OCI-LY7 (cell line): ENCODE data around the gene FOXN4. TPM values are rescaled to one million over a fixed set of nuclear protein-coding genes. Genes with fewer than 3 reads are reported as not detected.

Source experiments
- BruUV-seq: library from RNA; stranded (reverse); fragments of 400-500 nt; replicated peaks from 2 replicates; lab custom pipeline; 2021; lab: Mats Ljungman, UMichigan
- CTCF ChIA-PET: fragments of 300-600 bp; sonication (Branson Sonifier 250); formaldehyde crosslinking; loops from one replicate; lab custom pipeline; 2022; ENCODE audit warnings: antibody characterized with exemption; ENCODE audit not compliant: unreplicated experiment; lab: Charles Lee
- POLR2A ChIA-PET: fragments of 300-600 bp; sonication (Branson Sonifier 250); formaldehyde crosslinking; loops from one replicate; lab custom pipeline; 2022; ENCODE audit warnings: antibody characterized with exemption; lab: Charles Lee
- DNase-seq: peaks from one replicate; pipeline ENCODE4 v3.0.0-alpha.2; 2015; ENCODE audit warnings: low spot score
- H2AFZ ChIP-seq: fragments of 200-600 bp; sonication (generic), shearing (Covaris generic); 2 replicates; pipeline ENCODE4 v1.6.1; 2014; ENCODE audit warnings: mild to moderate bottlenecking, antibody characterized with exemption, low read length, moderate library complexity
- H3K27ac ChIP-seq: fragments of 200-600 bp; sonication (generic); 2 replicates; pipeline ENCODE4 v1.5.1; 2014; ENCODE audit warnings: mixed run types, low read depth, mild to moderate bottlenecking, moderate library complexity, low read length, inconsistent platforms; ENCODE audit not compliant: poor library complexity, severe bottlenecking
- H3K36me3 ChIP-seq: fragments of 200-600 bp; sonication (generic); 2 replicates; pipeline ENCODE4 v1.6.1; 2014; ENCODE audit warnings: mild to moderate bottlenecking, antibody characterized with exemption, low read length, moderate library complexity, mixed read lengths; ENCODE audit not compliant: insufficient read depth
- H3K4me1 ChIP-seq: fragments of 200-600 bp; sonication (generic); 2 replicates; pipeline ENCODE4 v1.5.1; 2014; ENCODE audit warnings: mild to moderate bottlenecking, low read length; ENCODE audit not compliant: insufficient read depth, poor library complexity, severe bottlenecking
- H3K4me2 ChIP-seq: fragments of 200-600 bp; sonication (generic); 2 replicates; pipeline ENCODE4 v1.6.1; 2014; ENCODE audit warnings: mild to moderate bottlenecking, low read length
- H3K4me3 ChIP-seq: fragments of 200-600 bp; sonication (generic); 2 replicates; pipeline ENCODE4 v1.5.1; 2014; ENCODE audit warnings: mild to moderate bottlenecking, low read depth, low read length; ENCODE audit not compliant: poor library complexity, severe bottlenecking
- H3K79me2 ChIP-seq: fragments of 200-600 bp; sonication (generic); 2 replicates; pipeline ENCODE4 v1.6.1; 2016; ENCODE audit warnings: low read depth, mild to moderate bottlenecking, low read length, moderate library complexity, mixed read lengths; ENCODE audit not compliant: insufficient read depth
- H3K9me2 ChIP-seq: fragments of 200-600 bp; sonication (generic); 2 replicates; pipeline ENCODE4 v1.6.1; 2016; ENCODE audit warnings: mild to moderate bottlenecking, low read length, mixed read lengths; ENCODE audit not compliant: insufficient read depth
- H3K9me3 ChIP-seq: fragments of 200-600 bp; sonication (generic); 2 replicates; pipeline ENCODE4 v1.6.1; 2014; ENCODE audit warnings: mild to moderate bottlenecking, mixed run types, low read length, mixed read lengths
- H4K20me1 ChIP-seq: fragments of 200-600 bp; sonication (generic); 2 replicates; pipeline ENCODE4 v1.6.1; 2014; ENCODE audit warnings: mild to moderate bottlenecking, antibody characterized with exemption, low read length, moderate library complexity, mixed read lengths; ENCODE audit not compliant: insufficient read depth
- EZH2phosphoT487 ChIP-seq: fragments of 200-600 bp; sonication (generic); IDR thresholded peaks from 2 replicates; pipeline ENCODE4 v1.6.1; 2018; ENCODE audit warnings: low read depth, borderline replicate concordance, mild to moderate bottlenecking, mixed run types, antibody characterized with exemption, low read length, moderate library complexity, mixed read lengths
- intact Hi-C: fragments of 100-400 bp; cut with micrococcal nuclease; formaldehyde crosslinking; loops from one replicate; pipeline ENCODE4 v1.10.0; 2022; ENCODE audit not compliant: unreplicated experiment
- total RNA-seq, 2 experiments: library from RNA; depleted of rRNA in 1 of 2; stranded (reverse); fragments of >200 nt in 1 of 2; shearing (Covaris generic) in 1 of 2; gene quantifications; 2 replicates each; pipeline ENCODE4 v1.2.3, GENCODE V29; 2014 to 2022
- TF ChIP-seq, protein P1 (sequence below): fragments of 200-600 bp; sonication (generic); conservative IDR thresholded peaks from 2 replicates; pipeline ENCODE4 v1.5.1; 2014; ENCODE audit warnings: mild to moderate bottlenecking, antibody characterized with exemption, low read length, moderate library complexity, mixed read lengths

FOXN4 gene
- total RNA-seq, 2 experiments from 2014 or later: 2.7 to 4.5 TPM

DNA sequence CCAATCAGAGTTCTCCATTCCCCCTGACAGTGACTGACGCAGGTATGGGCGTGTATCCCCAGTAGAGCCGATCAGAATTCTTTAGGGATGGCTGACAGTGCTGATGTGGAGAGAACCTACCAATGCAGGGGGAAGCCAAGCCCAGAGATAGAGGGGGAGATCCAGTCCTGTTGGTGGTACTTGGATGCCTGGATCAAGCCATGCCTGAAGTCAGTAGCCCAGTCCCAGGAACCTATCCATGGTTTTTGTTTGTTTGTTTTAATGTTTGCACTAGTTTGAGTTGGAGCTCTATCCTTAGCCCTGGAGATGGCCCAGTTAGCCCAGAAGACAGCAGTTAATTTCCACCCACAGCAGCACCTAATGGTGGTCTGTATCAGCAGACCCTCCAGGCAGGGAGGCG lies 40.2 kb downstream of the FOXN4 start:
- no TSS peak for BruUV-seq
- Histone ChIP-seq H3K79me2 (no peaks in the 10 kb centered on the region), H3K36me3 (no peaks in the 10 kb centered on the region), H3K4me3 (no peak overlapping the region), H2AFZ (no peak overlapping the region), H4K20me1 (no peaks in the 10 kb centered on the region), H3K4me1 (no peaks in the 10 kb centered on the region), H3K9me3 (no peaks in the 10 kb centered on the region), H3K4me2 (no peak overlapping the region), H3K9me2 (no peaks in the 10 kb centered on the region), H3K27ac (no peak overlapping the region)
- ChIA-PET CTCF (no interaction called here), POLR2A (interaction anchor here (0.6 kb wide), 1 partner anchor 204 kb away, joined by 3 read pairs; no protein-coding TSS in a partner anchor)
- TF ChIP-seq EZH2phosphoT487: no peak
- TF ChIP-seq, protein P1, sequence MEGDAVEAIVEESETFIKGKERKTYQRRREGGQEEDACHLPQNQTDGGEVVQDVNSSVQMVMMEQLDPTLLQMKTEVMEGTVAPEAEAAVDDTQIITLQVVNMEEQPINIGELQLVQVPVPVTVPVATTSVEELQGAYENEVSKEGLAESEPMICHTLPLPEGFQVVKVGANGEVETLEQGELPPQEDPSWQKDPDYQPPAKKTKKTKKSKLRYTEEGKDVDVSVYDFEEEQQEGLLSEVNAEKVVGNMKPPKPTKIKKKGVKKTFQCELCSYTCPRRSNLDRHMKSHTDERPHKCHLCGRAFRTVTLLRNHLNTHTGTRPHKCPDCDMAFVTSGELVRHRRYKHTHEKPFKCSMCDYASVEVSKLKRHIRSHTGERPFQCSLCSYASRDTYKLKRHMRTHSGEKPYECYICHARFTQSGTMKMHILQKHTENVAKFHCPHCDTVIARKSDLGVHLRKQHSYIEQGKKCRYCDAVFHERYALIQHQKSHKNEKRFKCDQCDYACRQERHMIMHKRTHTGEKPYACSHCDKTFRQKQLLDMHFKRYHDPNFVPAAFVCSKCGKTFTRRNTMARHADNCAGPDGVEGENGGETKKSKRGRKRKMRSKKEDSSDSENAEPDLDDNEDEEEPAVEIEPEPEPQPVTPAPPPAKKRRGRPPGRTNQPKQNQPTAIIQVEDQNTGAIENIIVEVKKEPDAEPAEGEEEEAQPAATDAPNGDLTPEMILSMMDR: no peak
- intact Hi-C loops: no loop called here
- no peak for DNase-seq

- Histone ChIP-seq H3K36me3 (no peaks in the 10 kb centered on the region), H3K9me2 (no peaks in the 10 kb centered on the region), H3K9me3 (no peaks in the 10 kb centered on the region), H2AFZ (no peak overlapping the region), H4K20me1 (no peaks in the 10 kb centered on the region), H3K27ac (no peak overlapping the region), H3K4me1 (no peaks in the 10 kb centered on the region), H3K79me2 (no peaks in the 10 kb centered on the region), H3K4me2 (no peak overlapping the region), H3K4me3 (no peak overlapping the region)
- TF ChIP-seq, protein P1: no peak
- TF ChIP-seq EZH2phosphoT487: no peak
- ChIA-PET CTCF (no interaction called here), POLR2A (no interaction called here)
- no peak for DNase-seq
- BruUV-seq: no TSS peak
- intact Hi-C loops: no loop called here
These were observed 41.7 kb downstream of the FOXN4 start for GRCh38 chr12:109267361-109267760.

- Histone ChIP-seq H3K4me3 (no peak overlapping the region), H3K4me2 (no peak overlapping the region), H3K36me3 (no peaks in the 10 kb centered on the region), H4K20me1 (no peaks in the 10 kb centered on the region), H3K27ac (no peak overlapping the region), H3K9me3 (no peaks in the 10 kb centered on the region), H3K4me1 (no peaks in the 10 kb centered on the region), H3K79me2 (no peaks in the 10 kb centered on the region), H3K9me2 (no peaks in the 10 kb centered on the region), H2AFZ (no peak overlapping the region)
- no peak for TF ChIP-seq EZH2phosphoT487
- TF ChIP-seq, protein P1: no peak
- POLR2A ChIA-PET: no interaction called here
- no peak for DNase-seq
- CTCF ChIA-PET: interaction anchor here (0.5 kb wide), 1 partner anchor 1707 kb away, joined by 3 read pairs; no protein-coding TSS in a partner anchor
- TSS peak; percentile 76 for BruUV-seq
- intact Hi-C loops: no loop called here
These were observed 42.8 kb downstream of the FOXN4 start for GRCh38 chr12:109266106-109266879.
